MM.1S (cell line): ENCODE measurements around the gene CLMN.

Source experiments
- DNase-seq: peaks from one replicate; pipeline ENCODE4 v3.0.0-alpha.2; 2015
- H2AFZ ChIP-seq: fragments of 300-600 bp; sonication (generic); 2 replicates; pipeline ENCODE4 v1.6.0; 2016; ENCODE audit warnings: antibody characterized with exemption, low read length
- H3F3A ChIP-seq: fragments of 300-600 bp; sonication (generic); 2 replicates; pipeline ENCODE4 v1.6.1; 2016; ENCODE audit warnings: mild to moderate bottlenecking, antibody characterized with exemption, low read length, moderate library complexity, mixed read lengths; ENCODE audit not compliant: insufficient read depth
- H3K27ac ChIP-seq: fragments of 300-600 bp; sonication (generic); 2 replicates; pipeline ENCODE4 v1.5.1; 2016; ENCODE audit warnings: mild to moderate bottlenecking, low read length
- H3K27me3 ChIP-seq: fragments of 300-600 bp; sonication (generic); replicated peaks from 2 replicates; pipeline ENCODE4 v1.6.0; 2016; ENCODE audit warnings: low read length; ENCODE audit not compliant: insufficient read depth
- H3K36me3 ChIP-seq: fragments of 300-600 bp; sonication (generic); replicated peaks from 2 replicates; pipeline ENCODE4 v1.6.1; 2016; ENCODE audit warnings: mild to moderate bottlenecking, low read length, mixed read lengths; ENCODE audit not compliant: insufficient read depth
- H3K4me1 ChIP-seq: fragments of 300-600 bp; sonication (generic); 2 replicates; pipeline ENCODE4 v1.6.1; 2016; ENCODE audit warnings: low read length, mixed read lengths
- H3K4me2 ChIP-seq: fragments of 300-600 bp; sonication (generic); 2 replicates; pipeline ENCODE4 v1.6.0; 2016; ENCODE audit warnings: low read depth, low read length
- H3K4me3 ChIP-seq: fragments of 300-600 bp; sonication (generic); 2 replicates; pipeline ENCODE4 v1.5.1; 2016; ENCODE audit warnings: low read length, mixed read lengths
- H3K79me2 ChIP-seq: fragments of 300-600 bp; sonication (generic); 2 replicates; pipeline ENCODE4 v1.6.1; 2016; ENCODE audit warnings: mixed run types, low read length, mixed read lengths
- H3K9ac ChIP-seq: fragments of 300-600 bp; sonication (generic); 2 replicates; pipeline ENCODE4 v1.6.1; 2016; ENCODE audit warnings: low read length, mixed read lengths
- H3K9me2 ChIP-seq: fragments of 300-600 bp; sonication (generic); replicated peaks from 2 replicates; pipeline ENCODE4 v1.6.1; 2016; ENCODE audit warnings: mild to moderate bottlenecking, low read length, mixed read lengths; ENCODE audit not compliant: insufficient read depth
- H3K9me3 ChIP-seq: fragments of 300-600 bp; sonication (generic); replicated peaks from 2 replicates; pipeline ENCODE4 v1.6.1; 2016; ENCODE audit warnings: mild to moderate bottlenecking, low read length, mixed read lengths; ENCODE audit not compliant: insufficient read depth
- H4K20me1 ChIP-seq: fragments of 300-600 bp; sonication (generic); 2 replicates; pipeline ENCODE4 v1.6.1; 2016; ENCODE audit warnings: mild to moderate bottlenecking, low read length, moderate library complexity, mixed read lengths; ENCODE audit not compliant: insufficient read depth
- CTCF ChIP-seq: fragments of 300-600 bp; sonication (generic); IDR thresholded peaks from 2 replicates; pipeline ENCODE4 v1.5.1; 2016; ENCODE audit warnings: antibody characterized with exemption, low read length, mixed read lengths
- EZH2 ChIP-seq: fragments of 300-600 bp; sonication (generic); optimal IDR thresholded peaks from 2 replicates; pipeline ENCODE3; 2017; ENCODE audit warnings: low read depth, mild to moderate bottlenecking, antibody characterized with exemption, low read length, mixed read lengths
- EZH2phosphoT487 ChIP-seq: fragments of 300-600 bp; sonication (generic); IDR thresholded peaks from 2 replicates; pipeline ENCODE4 v1.6.1; 2018; ENCODE audit warnings: antibody characterized with exemption, low read length

Gene CLMN

GRCh38 chr14:95253039-95253630 is 66.6 kb downstream of the CLMN start:
- H3K4me1 ChIP-seq = peaks cover 13% of the 10 kb centered on the region
- H3K4me3 ChIP-seq = no peak overlapping the region
- H3K27ac ChIP-seq = no peak overlapping the region
- H3K79me2 ChIP-seq = no peaks in the 10 kb centered on the region; the same call in 1 of the 2 replicates
- no peaks in the 10 kb centered on the region for H3K9me2 ChIP-seq
- H3F3A ChIP-seq = peaks cover 9% of the 10 kb centered on the region
- no peaks in the 10 kb centered on the region for H4K20me1 ChIP-seq
- H3K9me3 ChIP-seq = no peaks in the 10 kb centered on the region
- H3K9ac ChIP-seq = no peak overlapping the region
- no peaks in the 10 kb centered on the region for H3K27me3 ChIP-seq
- H3K4me2 ChIP-seq = no peak overlapping the region
- no peak for TF ChIP-seq EZH2phosphoT487
- no peak for TF ChIP-seq EZH2
- no peak for TF ChIP-seq CTCF
- H2AFZ ChIP-seq = no peak overlapping the region
- H3K36me3 ChIP-seq = no peaks in the 10 kb centered on the region
- no peak for DNase-seq

DNA sequence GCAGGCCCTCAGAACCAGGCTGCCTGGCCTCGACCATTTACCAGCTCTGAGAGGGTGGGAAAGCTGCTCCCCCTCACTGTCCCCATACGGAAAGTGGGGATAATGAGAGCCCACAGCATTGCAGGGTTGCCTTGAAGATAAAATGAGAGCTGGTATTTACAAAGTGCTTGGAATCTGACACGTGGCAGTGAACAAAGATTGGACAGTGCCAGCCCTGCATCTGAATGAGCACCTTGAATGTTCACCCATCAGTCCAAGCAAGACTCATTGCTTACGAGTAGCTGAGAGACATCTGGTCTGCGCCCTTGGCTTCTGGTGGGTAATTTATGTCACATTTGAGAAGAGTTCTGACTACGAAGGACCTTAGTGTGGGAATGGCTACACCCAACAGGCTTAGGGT is 67.5 kb downstream of the CLMN start:
- Histone ChIP-seq H3K9me3 (no peaks in the 10 kb centered on the region), H4K20me1 (no peaks in the 10 kb centered on the region), H3K27ac (no peak overlapping the region), H3K4me2 (no peak overlapping the region), H3K79me2 (no peaks in the 10 kb centered on the region; the same call in 1 of the 2 replicates), H3K27me3 (no peaks in the 10 kb centered on the region), H2AFZ (no peak overlapping the region), H3K9me2 (no peaks in the 10 kb centered on the region), H3K4me3 (no peak overlapping the region), H3K9ac (no peak overlapping the region), H3K36me3 (no peaks in the 10 kb centered on the region), H3F3A (peaks cover 9% of the 10 kb centered on the region), H3K4me1 (peaks cover 13% of the 10 kb centered on the region)
- DNase-seq = no peak
- TF ChIP-seq EZH2phosphoT487 (no peak), EZH2 (no peak), CTCF (no peak)

DNA sequence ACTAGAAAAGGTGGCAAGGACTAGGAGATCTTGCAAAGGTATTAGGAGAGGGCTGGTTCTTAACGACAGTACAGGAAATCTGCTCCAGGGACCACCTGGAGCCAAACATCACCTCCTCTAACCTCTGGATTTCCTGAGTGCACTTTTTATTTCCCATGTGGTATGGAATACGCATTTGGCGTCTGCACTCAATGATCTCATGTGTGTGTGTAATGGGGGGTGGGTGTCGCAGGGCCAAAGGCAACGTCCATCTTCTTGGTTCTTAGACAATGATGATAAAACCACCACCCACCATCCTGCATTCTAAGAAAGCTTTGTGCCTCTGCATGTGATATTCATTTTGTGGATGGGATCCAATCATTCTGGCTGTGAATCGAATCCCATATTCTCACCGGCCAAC is 68.8 kb downstream of the CLMN start:
- no peaks in the 10 kb centered on the region for H3K9me2 ChIP-seq
- H3K4me2 ChIP-seq = no peak overlapping the region
- H4K20me1 ChIP-seq = no peaks in the 10 kb centered on the region
- no peaks in the 10 kb centered on the region for H3K79me2 ChIP-seq
- TF ChIP-seq CTCF = no peak
- no peak for TF ChIP-seq EZH2
- TF ChIP-seq EZH2phosphoT487 = no peak
- H3K4me1 ChIP-seq = peaks cover 9% of the 10 kb centered on the region
- no peak overlapping the region for H3K27ac ChIP-seq
- peaks cover 9% of the 10 kb centered on the region for H3F3A ChIP-seq
- no peaks in the 10 kb centered on the region for H3K9me3 ChIP-seq
- no peak for DNase-seq
- H3K4me3 ChIP-seq = no peak overlapping the region
- no peaks in the 10 kb centered on the region for H3K36me3 ChIP-seq
- no peaks in the 10 kb centered on the region for H3K27me3 ChIP-seq
- H3K9ac ChIP-seq = no peak overlapping the region
- no peak overlapping the region for H2AFZ ChIP-seq
